WTC11 (cell line): ENCODE measurements around the gene RNPEPL1. TPM values are rescaled to one million over a fixed set of nuclear protein-coding genes. Genes with fewer than 3 reads are reported as not detected.

Experiments used
- ATAC-seq: fragments of 200-7000 bp; cut with Tn5 transposase; 2 replicates; pipeline ENCODE4 v1.10.0; 2021; ENCODE audit warnings: mild to moderate bottlenecking, moderate library complexity
- CTCF ChIA-PET: fragments of 300-600 bp; sonication (Branson Sonifier 250); formaldehyde crosslinking; loops from one replicate; lab custom pipeline; 2021; ENCODE audit warnings: antibody characterized with exemption; lab: Charles Lee
- POLR2A ChIA-PET: fragments of 350-600 bp; sonication (Branson Sonifier 250); formaldehyde crosslinking; loops from one replicate; lab custom pipeline; 2021; ENCODE audit warnings: antibody characterized with exemption; lab: Charles Lee
- DNase-seq: peaks from one replicate; pipeline ENCODE4 v3.0.0; 2021; ENCODE audit warnings: low spot score
- H3K27ac Mint-ChIP-seq: 2 replicates; pipeline ENCODE4 v1.8.0; 2021; ENCODE audit warnings: mixed read lengths
- H3K27me3 Mint-ChIP-seq: 2 replicates; pipeline ENCODE4 v1.8.0; 2021; ENCODE audit warnings: low read depth, mild to moderate bottlenecking, moderate library complexity, mixed read lengths
- H3K36me3 Mint-ChIP-seq: 2 replicates; pipeline ENCODE4 v1.8.0; 2021; ENCODE audit warnings: mixed read lengths
- H3K4me1 Mint-ChIP-seq: 2 replicates; pipeline ENCODE4 v1.8.0; 2022; ENCODE audit warnings: mixed read lengths
- H3K4me3 Mint-ChIP-seq: 2 replicates; pipeline ENCODE4 v1.8.0; 2021; ENCODE audit warnings: mild to moderate bottlenecking, moderate library complexity, mixed read lengths
- H3K9me3 Mint-ChIP-seq: 2 replicates; pipeline ENCODE4 v1.8.0; 2021; ENCODE audit warnings: mixed read lengths
- FOXJ3 ChIP-seq: sonication (generic); formaldehyde crosslinking; IDR thresholded peaks from 2 replicates; pipeline ENCODE4 v1.9.0; 2021; ENCODE audit warnings: missing genetic modification reagents, mild to moderate bottlenecking, borderline replicate concordance
- FOXP1 ChIP-seq: sonication (generic); formaldehyde crosslinking; IDR thresholded peaks from 2 replicates; pipeline ENCODE4 v1.8.0; 2022; ENCODE audit warnings: missing genetic modification reagents, mild to moderate bottlenecking, moderate library complexity, borderline replicate concordance
- GRHL2 ChIP-seq: fragments of 250-450 bp; sonication (Bioruptor Pico); IDR thresholded peaks from 2 replicates; pipeline ENCODE4 v1.8.0; 2022; ENCODE audit warnings: mild to moderate bottlenecking, moderate library complexity; ENCODE audit not compliant: insufficient replicate concordance, severe bottlenecking
- KAT7 ChIP-seq: sonication (generic); formaldehyde crosslinking; IDR thresholded peaks from 2 replicates; pipeline ENCODE4 v1.8.1; 2023; ENCODE audit warnings: missing genetic modification reagents, mild to moderate bottlenecking, borderline replicate concordance
- MXD4 ChIP-seq: fragments of 250-450 bp; sonication (Bioruptor Pico); IDR thresholded peaks from 2 replicates; pipeline ENCODE4 v1.8.0; 2021; ENCODE audit warnings: mild to moderate bottlenecking, moderate library complexity, borderline replicate concordance
- MYBL2 ChIP-seq: sonication (generic); formaldehyde crosslinking; IDR thresholded peaks from 2 replicates; pipeline ENCODE4 v1.8.1; 2023; ENCODE audit warnings: mild to moderate bottlenecking, moderate library complexity, missing genetic modification reagents
- NFATC4 ChIP-seq: fragments of 250-450 bp; sonication (Bioruptor Pico); IDR thresholded peaks from 2 replicates; pipeline ENCODE4 v1.9.0; 2021; ENCODE audit warnings: mild to moderate bottlenecking
- NFYB ChIP-seq: sonication (generic); formaldehyde crosslinking; conservative IDR thresholded peaks from 2 replicates; pipeline ENCODE4 v1.8.0; 2022; ENCODE audit warnings: low read depth, missing genetic modification reagents
- NR3C1 ChIP-seq: sonication (generic); formaldehyde crosslinking; conservative IDR thresholded peaks from 2 replicates; pipeline ENCODE4 v1.8.1; 2023; ENCODE audit warnings: low read depth, mild to moderate bottlenecking, missing genetic modification reagents
- PRRX2 ChIP-seq: fragments of 250-450 bp; sonication (Bioruptor Pico); IDR thresholded peaks from 2 replicates; pipeline ENCODE4 v1.8.0; 2021; ENCODE audit warnings: mild to moderate bottlenecking
- TCF7 ChIP-seq: sonication (generic); formaldehyde crosslinking; IDR thresholded peaks from 2 replicates; pipeline ENCODE4 v1.8.0; 2022; ENCODE audit warnings: mild to moderate bottlenecking, low read depth, missing genetic modification reagents, moderate library complexity
- ZNF263 ChIP-seq: sonication (generic); formaldehyde crosslinking; IDR thresholded peaks from 2 replicates; pipeline ENCODE4 v1.8.1; 2022; ENCODE audit warnings: low read depth, mild to moderate bottlenecking, moderate library complexity, missing genetic modification reagents
- ZNF671 ChIP-seq: fragments of 250-450 bp; sonication (Bioruptor Pico); IDR thresholded peaks from 2 replicates; pipeline ENCODE4 v1.8.0; 2021; ENCODE audit warnings: mild to moderate bottlenecking
- total RNA-seq: library from RNA; stranded (reverse); gene quantifications from 3 replicates; pipeline ENCODE4 v1.2.3, GENCODE V29; 2021
- TF ChIP-seq, protein P1 (sequence below): sonication (generic); formaldehyde crosslinking; IDR thresholded peaks from 2 replicates; pipeline ENCODE4 v1.8.0; 2022; ENCODE audit warnings: mild to moderate bottlenecking, missing genetic modification reagents
- TF ChIP-seq, protein P2 (sequence below): sonication (generic); formaldehyde crosslinking; IDR thresholded peaks from 2 replicates; pipeline ENCODE4 v1.8.1; 2022; ENCODE audit warnings: mild to moderate bottlenecking, moderate library complexity, missing genetic modification reagents
- TF ChIP-seq, protein P3 (sequence below): sonication (generic); formaldehyde crosslinking; IDR thresholded peaks from 2 replicates; pipeline ENCODE4 v1.8.1; 2022; ENCODE audit warnings: low read depth, missing genetic modification reagents, borderline replicate concordance
- TF ChIP-seq, protein P4 (sequence below): sonication (generic); formaldehyde crosslinking; IDR thresholded peaks from 2 replicates; pipeline ENCODE4 v1.8.1; 2023; ENCODE audit warnings: mild to moderate bottlenecking, missing genetic modification reagents
- TF ChIP-seq, protein P5 (sequence below): fragments of 250-450 bp; sonication (Bioruptor Pico); IDR thresholded peaks from 2 replicates; pipeline ENCODE4 v2.1.2; 2022; ENCODE audit warnings: mild to moderate bottlenecking, moderate library complexity
- TF ChIP-seq, protein P6 (sequence below): fragments of 250-450 bp; sonication (Bioruptor Pico); IDR thresholded peaks from 2 replicates; pipeline ENCODE4 v1.9.0; 2021; ENCODE audit warnings: mild to moderate bottlenecking, borderline replicate concordance
- TF ChIP-seq, protein P7 (sequence below): sonication (generic); formaldehyde crosslinking; IDR thresholded peaks from 2 replicates; pipeline ENCODE4 v1.8.1; 2022; ENCODE audit warnings: missing genetic modification reagents, borderline replicate concordance
- TF ChIP-seq, protein P8 (sequence below): sonication (generic); formaldehyde crosslinking; IDR thresholded peaks from 2 replicates; pipeline ENCODE4 v1.8.1; 2022; ENCODE audit warnings: low read depth, mild to moderate bottlenecking, moderate library complexity, missing genetic modification reagents, borderline replicate concordance

The RNPEPL1 gene
- total RNA-seq, 1 experiment from 2014 or later: 18.8 TPM

DNA sequence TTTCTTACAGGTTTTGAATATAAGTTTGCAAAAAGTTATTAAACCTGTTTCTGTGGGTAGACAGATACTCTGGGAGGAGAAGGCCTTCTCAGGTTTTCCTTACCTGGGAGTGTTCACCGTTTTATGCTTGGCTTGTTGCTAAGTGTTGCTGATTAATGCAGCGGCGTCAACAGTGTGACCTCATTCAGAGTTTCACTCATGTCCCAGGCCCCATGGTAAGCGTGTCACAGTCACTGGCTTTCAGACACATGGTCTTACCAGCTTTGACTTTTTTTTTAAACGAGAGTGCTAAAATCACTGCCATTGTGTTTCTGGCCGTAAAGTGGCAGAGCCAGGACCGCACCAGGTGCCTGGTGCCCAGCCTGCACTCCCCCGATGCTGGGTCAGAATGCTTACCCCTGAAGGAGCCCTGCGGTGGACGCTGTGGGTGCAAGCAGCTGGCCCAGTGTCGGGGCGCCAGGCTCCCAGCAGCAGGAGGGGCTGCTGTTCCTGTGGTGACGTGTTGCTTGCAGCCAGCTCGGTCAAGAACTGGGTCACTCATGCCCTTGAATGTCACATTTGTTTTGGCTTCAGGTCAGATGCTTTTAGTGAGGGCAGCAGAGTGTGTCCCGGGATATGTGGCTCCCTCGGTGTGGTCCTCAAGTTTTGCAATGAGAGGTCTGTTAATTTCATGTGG is 21.7 kb downstream of the RNPEPL1 start (continued):
- no peak for TF ChIP-seq FOXJ3 (CRISPR knock-in tag)
- TF ChIP-seq, protein P1, sequence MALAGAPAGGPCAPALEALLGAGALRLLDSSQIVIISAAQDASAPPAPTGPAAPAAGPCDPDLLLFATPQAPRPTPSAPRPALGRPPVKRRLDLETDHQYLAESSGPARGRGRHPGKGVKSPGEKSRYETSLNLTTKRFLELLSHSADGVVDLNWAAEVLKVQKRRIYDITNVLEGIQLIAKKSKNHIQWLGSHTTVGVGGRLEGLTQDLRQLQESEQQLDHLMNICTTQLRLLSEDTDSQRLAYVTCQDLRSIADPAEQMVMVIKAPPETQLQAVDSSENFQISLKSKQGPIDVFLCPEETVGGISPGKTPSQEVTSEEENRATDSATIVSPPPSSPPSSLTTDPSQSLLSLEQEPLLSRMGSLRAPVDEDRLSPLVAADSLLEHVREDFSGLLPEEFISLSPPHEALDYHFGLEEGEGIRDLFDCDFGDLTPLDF (CRISPR knock-in tag): no peak
- no peak for TF ChIP-seq NR3C1 (CRISPR knock-in tag)
- TF ChIP-seq, protein P2, sequence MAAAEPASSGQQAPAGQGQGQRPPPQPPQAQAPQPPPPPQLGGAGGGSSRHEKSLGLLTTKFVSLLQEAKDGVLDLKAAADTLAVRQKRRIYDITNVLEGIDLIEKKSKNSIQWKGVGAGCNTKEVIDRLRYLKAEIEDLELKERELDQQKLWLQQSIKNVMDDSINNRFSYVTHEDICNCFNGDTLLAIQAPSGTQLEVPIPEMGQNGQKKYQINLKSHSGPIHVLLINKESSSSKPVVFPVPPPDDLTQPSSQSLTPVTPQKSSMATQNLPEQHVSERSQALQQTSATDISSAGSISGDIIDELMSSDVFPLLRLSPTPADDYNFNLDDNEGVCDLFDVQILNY (CRISPR knock-in tag): no peak
- no peak for TF ChIP-seq MXD4 (CRISPR knock-in tag)

DNA sequence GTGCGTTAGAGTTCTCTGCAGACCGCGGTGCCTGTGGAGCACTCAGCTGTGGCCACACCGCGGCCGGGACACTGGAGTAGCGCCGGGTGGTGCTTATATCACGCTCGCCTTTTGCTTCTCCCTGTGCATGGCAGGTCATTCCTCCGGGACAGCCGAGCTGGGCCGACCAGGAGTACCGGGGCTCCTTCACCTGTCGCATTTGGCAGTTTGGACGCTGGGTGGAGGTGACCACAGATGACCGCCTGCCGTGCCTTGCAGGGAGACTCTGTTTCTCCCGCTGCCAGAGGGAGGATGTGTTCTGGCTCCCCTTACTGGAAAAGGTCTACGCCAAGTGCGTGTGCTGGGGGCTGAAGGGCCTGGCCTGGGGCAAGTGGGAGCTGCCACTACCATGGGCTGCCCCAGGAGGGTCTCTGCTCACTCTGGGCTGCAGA is 22.4 kb downstream of the RNPEPL1 start:
- no peaks in the 10 kb centered on the region for H3K27me3 Mint-ChIP-seq
- ChIA-PET CTCF (no interaction called here), POLR2A (no interaction called here)
- H3K36me3 Mint-ChIP-seq: 0 out of 2 replicates have a peak, but pooled peaks cover 2% of the 10 kb centered on the region
- DNase-seq (no peak), ATAC-seq (no peak)
- no peak overlapping the region for H3K4me3 Mint-ChIP-seq
- H3K4me1 Mint-ChIP-seq: peaks cover 16% of the 10 kb centered on the region
- H3K27ac Mint-ChIP-seq: no peak overlapping the region
- H3K9me3 Mint-ChIP-seq: no peaks in the 10 kb centered on the region
- TF ChIP-seq ZNF671 (CRISPR knock-in tag) (no peak), FOXP1 (no peak), MXD4 (CRISPR knock-in tag) (no peak), GRHL2 (CRISPR knock-in tag) (no peak), TCF7 (no peak), PRRX2 (CRISPR knock-in tag) (no peak), MYBL2 (no peak), NFYB (no peak), ZNF263 (CRISPR knock-in tag) (no peak), NFATC4 (CRISPR knock-in tag) (no peak), KAT7 (no peak)
- TF ChIP-seq, protein P3, sequence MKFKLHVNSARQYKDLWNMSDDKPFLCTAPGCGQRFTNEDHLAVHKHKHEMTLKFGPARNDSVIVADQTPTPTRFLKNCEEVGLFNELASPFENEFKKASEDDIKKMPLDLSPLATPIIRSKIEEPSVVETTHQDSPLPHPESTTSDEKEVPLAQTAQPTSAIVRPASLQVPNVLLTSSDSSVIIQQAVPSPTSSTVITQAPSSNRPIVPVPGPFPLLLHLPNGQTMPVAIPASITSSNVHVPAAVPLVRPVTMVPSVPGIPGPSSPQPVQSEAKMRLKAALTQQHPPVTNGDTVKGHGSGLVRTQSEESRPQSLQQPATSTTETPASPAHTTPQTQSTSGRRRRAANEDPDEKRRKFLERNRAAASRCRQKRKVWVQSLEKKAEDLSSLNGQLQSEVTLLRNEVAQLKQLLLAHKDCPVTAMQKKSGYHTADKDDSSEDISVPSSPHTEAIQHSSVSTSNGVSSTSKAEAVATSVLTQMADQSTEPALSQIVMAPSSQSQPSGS (CRISPR knock-in tag): no peak
- TF ChIP-seq, protein P4, sequence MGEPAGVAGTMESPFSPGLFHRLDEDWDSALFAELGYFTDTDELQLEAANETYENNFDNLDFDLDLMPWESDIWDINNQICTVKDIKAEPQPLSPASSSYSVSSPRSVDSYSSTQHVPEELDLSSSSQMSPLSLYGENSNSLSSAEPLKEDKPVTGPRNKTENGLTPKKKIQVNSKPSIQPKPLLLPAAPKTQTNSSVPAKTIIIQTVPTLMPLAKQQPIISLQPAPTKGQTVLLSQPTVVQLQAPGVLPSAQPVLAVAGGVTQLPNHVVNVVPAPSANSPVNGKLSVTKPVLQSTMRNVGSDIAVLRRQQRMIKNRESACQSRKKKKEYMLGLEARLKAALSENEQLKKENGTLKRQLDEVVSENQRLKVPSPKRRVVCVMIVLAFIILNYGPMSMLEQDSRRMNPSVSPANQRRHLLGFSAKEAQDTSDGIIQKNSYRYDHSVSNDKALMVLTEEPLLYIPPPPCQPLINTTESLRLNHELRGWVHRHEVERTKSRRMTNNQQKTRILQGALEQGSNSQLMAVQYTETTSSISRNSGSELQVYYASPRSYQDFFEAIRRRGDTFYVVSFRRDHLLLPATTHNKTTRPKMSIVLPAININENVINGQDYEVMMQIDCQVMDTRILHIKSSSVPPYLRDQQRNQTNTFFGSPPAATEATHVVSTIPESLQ (CRISPR knock-in tag): no peak
- TF ChIP-seq, protein P5, sequence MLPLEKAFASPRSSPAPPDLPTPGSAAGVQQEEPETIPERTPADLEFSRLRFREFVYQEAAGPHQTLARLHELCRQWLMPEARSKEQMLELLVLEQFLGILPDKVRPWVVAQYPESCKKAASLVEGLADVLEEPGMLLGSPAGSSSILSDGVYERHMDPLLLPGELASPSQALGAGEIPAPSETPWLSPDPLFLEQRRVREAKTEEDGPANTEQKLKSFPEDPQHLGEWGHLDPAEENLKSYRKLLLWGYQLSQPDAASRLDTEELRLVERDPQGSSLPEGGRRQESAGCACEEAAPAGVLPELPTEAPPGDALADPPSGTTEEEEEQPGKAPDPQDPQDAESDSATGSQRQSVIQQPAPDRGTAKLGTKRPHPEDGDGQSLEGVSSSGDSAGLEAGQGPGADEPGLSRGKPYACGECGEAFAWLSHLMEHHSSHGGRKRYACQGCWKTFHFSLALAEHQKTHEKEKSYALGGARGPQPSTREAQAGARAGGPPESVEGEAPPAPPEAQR (CRISPR knock-in tag): no peak
- TF ChIP-seq, protein P6, sequence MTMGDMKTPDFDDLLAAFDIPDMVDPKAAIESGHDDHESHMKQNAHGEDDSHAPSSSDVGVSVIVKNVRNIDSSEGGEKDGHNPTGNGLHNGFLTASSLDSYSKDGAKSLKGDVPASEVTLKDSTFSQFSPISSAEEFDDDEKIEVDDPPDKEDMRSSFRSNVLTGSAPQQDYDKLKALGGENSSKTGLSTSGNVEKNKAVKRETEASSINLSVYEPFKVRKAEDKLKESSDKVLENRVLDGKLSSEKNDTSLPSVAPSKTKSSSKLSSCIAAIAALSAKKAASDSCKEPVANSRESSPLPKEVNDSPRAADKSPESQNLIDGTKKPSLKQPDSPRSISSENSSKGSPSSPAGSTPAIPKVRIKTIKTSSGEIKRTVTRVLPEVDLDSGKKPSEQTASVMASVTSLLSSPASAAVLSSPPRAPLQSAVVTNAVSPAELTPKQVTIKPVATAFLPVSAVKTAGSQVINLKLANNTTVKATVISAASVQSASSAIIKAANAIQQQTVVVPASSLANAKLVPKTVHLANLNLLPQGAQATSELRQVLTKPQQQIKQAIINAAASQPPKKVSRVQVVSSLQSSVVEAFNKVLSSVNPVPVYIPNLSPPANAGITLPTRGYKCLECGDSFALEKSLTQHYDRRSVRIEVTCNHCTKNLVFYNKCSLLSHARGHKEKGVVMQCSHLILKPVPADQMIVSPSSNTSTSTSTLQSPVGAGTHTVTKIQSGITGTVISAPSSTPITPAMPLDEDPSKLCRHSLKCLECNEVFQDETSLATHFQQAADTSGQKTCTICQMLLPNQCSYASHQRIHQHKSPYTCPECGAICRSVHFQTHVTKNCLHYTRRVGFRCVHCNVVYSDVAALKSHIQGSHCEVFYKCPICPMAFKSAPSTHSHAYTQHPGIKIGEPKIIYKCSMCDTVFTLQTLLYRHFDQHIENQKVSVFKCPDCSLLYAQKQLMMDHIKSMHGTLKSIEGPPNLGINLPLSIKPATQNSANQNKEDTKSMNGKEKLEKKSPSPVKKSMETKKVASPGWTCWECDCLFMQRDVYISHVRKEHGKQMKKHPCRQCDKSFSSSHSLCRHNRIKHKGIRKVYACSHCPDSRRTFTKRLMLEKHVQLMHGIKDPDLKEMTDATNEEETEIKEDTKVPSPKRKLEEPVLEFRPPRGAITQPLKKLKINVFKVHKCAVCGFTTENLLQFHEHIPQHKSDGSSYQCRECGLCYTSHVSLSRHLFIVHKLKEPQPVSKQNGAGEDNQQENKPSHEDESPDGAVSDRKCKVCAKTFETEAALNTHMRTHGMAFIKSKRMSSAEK (CRISPR knock-in tag): no peak
- TF ChIP-seq, protein P7, sequence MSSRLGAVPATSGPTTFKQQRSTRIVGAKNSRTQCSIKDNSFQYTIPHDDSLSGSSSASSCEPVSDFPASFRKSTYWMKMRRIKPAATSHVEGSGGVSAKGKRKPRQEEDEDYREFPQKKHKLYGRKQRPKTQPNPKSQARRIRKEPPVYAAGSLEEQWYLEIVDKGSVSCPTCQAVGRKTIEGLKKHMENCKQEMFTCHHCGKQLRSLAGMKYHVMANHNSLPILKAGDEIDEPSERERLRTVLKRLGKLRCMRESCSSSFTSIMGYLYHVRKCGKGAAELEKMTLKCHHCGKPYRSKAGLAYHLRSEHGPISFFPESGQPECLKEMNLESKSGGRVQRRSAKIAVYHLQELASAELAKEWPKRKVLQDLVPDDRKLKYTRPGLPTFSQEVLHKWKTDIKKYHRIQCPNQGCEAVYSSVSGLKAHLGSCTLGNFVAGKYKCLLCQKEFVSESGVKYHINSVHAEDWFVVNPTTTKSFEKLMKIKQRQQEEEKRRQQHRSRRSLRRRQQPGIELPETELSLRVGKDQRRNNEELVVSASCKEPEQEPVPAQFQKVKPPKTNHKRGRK (CRISPR knock-in tag): no peak
- TF ChIP-seq, protein P8, sequence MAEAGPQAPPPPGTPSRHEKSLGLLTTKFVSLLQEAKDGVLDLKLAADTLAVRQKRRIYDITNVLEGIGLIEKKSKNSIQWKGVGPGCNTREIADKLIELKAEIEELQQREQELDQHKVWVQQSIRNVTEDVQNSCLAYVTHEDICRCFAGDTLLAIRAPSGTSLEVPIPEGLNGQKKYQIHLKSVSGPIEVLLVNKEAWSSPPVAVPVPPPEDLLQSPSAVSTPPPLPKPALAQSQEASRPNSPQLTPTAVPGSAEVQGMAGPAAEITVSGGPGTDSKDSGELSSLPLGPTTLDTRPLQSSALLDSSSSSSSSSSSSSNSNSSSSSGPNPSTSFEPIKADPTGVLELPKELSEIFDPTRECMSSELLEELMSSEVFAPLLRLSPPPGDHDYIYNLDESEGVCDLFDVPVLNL (CRISPR knock-in tag): no peak
